Activated CD4-positive, alpha-beta T cell treated with anti-CD3 and anti-CD28 coated beads for 1 hour (primary cell): Measurements from ENCODE around the gene SYT13.

Experiments used
- DNase-seq: peaks from one replicate; pipeline ENCODE4 v3.0.0-alpha.2; 2020

The SYT13 gene

GRCh38 chr11:45215098-45215865 is 70.9 kb downstream of the SYT13 start:
- no peak for DNase-seq

GRCh38 chr11:45213717-45214116 is 72.4 kb downstream of the SYT13 start:
- DNase-seq = no peak

- DNase-seq = no peak
Measured at GRCh38 chr11:45213316-45213665, 72.8 kb downstream of the SYT13 start.

DNA sequence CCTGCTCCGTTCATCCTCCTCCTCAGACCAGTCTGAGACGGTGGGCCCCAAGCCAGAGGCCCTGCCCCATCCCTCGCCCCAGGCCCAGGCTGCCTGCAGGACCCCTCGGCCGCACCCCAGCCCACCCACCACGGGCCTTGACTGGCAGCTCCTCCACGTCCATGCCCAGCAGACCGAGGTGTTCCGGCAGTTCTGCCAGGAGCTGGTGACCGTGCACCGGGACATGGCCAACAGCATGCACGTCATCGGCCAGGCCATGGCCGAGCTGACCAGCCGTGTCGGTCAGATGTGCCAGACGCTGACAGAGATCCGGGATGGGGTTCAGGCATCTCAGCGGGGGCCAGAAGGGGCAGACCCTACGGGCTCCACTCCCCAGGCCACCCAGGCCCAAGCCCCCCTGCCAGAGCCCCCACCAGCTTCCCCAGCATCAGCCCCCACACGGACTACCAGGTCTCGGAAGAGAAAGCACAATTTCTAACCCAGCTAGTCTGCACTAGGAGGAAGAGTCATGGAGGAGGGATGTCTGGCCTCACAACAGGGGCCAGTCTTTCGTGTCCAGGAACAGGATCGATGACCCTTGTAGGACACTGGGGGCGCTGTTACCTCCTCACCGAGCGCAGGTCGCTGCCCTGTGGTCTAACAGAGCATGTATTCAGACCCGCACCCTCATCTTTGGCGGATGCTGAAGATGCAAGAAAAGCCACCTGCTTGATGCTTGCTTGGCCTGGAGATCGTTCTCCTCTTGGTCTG is 73.4 kb downstream of the SYT13 start:
- DNase-seq = no peak

GRCh38 chr11:45211732-45212131 is 74.4 kb downstream of the SYT13 start:
- DNase-seq = no peak

DNA sequence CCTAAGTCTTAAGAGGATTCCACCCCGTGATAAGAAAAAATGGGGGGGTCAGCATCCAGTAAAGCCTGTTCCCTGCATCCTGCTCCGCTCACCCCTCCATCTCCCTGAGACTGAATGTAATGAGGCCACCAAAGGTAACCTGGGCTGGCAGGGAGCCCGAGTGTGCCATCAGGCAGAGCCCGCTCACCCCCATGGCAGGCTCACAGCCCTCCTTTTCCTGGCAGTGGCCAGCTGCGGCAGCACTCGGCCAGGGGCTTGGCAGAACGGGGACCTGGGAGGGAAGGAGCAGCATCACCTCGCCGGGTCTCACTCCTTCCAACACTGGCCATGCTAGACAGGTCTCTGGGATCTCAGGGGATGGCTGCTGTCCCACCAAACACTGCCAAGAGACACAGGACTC is 75.3 kb downstream of the SYT13 start:
- no peak for DNase-seq

DNA sequence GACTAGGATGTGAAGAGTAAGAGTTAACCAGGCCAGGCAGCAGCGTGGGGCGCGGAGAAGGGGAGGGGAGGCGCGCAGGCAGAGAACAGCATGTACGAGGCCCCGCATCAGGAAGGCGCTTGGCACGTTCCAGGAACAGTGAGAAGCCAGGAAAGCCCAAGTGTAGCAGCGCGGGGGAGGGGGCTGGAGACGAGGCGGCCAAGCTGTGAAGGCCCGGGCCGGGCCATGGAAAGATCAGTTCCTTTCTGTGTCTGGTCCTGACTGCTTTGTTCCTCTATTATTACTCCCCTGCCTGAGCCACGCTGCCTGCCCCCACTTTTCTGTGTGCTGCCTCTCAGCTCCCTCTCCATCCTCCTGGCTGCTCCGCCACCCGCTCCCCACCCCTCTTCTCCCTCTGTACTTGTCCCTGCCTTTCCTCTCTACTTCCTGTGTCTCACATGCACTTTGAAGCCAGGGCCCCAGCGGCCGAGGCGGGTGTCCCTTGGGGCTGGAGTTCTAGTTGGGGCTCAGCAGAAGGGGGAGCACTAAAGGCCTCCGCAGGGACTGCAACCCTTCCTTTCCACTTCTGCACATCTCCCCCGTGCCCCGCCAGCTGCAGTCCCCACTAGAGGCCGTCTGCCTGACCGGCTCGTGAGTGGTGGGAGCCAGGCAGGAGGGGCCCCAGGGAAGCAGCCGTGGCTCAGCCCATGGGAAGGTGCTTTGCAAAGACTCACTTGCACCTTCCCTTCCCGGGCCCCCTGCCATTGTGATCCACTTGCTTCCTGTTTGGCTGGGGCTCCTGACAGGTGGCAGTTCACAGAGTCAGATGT is 76.0 kb downstream of the SYT13 start:
- DNase-seq = no peak

GRCh38 chr11:45209000-45209879 is 76.9 kb downstream of the SYT13 start:
- no peak for DNase-seq

- no peak for DNase-seq
Measured at GRCh38 chr11:45208135-45208534, 78.0 kb downstream of the SYT13 start.

DNA sequence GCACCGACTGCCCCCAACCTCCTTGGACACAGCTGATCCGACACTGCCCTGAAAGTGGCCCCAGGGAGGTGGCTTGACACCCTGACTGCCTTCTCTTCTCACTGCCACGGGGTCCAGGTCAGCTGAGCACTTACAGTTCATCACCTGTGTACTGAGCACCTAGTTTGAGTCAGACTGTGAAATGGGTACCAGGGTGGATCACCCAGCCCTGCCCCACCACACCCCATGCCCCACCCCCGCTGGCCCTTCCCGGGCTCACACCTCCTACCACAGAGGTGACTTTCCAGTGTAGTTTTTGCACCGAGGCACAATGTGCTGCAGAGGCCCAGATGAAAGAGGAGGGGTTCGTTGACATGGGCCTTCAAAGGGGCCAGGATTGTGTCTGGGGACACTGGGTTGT is 80.2 kb downstream of the SYT13 start:
- no peak for DNase-seq

DNA sequence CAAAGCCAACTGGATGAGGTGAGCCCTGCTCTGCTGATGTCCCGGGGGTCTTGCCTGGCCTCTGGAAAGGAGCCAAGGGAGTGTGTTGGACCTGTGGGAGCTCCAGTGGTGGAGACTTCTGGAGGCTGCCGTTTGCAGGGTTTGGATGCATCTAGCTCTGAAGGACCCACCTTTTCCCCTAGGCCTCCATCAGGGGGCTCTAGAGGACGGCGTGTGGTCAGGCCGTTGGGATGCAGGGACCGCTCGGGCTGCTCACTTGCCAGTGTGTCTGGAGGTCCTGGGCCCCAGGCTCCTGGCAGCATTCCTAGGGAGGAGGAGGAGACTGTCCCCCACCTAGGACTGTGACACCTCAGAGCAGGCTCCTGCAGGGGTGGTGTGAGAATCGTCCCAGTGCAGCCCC is 81.4 kb downstream of the SYT13 start:
- no peak for DNase-seq

DNA sequence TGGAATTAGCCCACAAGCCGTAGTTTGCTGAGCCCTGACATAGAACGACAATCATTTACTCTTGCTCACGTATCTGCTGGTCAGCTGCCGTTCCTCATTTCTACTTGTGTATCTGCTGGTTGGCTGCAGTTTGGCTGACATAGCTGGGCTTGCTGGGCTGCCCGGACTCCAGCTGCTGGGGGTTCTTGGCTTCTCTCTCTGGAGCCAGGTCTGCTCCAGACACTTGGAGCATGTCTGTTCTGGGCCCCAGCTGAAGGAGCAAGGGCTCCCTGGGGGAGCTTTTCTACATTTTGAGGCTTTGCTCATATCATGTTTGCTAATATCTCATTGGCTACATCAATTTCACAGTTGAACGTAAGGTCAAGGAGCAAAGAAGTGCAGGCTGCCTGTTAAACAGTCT is 92.4 kb downstream of the SYT13 start:
- no peak for DNase-seq
